GM12892 (cell line): Measurements from ENCODE around the gene DYNLT4.
"Not testable (repeated sequence)": the region's sequence is repeated elsewhere in the genome, so short reads cannot be mapped to it uniquely, and the experiment has no call there.

ENCODE experiments used
- DNase-seq: peaks from one replicate; pipeline ENCODE4 v3.0.0; 2011; ENCODE audit not compliant: insufficient read length
- FAIRE-seq: peaks from 2 replicates; lab custom pipeline; 2011; peaks lifted over from hg19 to GRCh38; lab: Jason Lieb, UNC
- POLR2A ChIP-seq: IDR thresholded peaks from 2 replicates; pipeline ENCODE4 v1.6.1; 2011; ENCODE audit warnings: low read depth, low read length, control low read depth
- POLR2AphosphoS5 ChIP-seq: IDR thresholded peaks from 2 replicates; pipeline ENCODE4 v1.6.1; 2011; ENCODE audit warnings: low read depth, low read length, control low read depth
- TAF1 ChIP-seq: IDR thresholded peaks from 2 replicates; pipeline ENCODE4 v1.6.1; 2011; ENCODE audit warnings: low read depth, mild to moderate bottlenecking, control low read depth, low read length, borderline replicate concordance

DYNLT4 gene

GRCh38 chr1:44803312-44804095, 3.6 kb downstream of the DYNLT4 start:
- FAIRE-seq (no peak), DNase-seq (no peak)
- TF ChIP-seq POLR2AphosphoS5, result no peak
- TF ChIP-seq POLR2A, result no peak
- TF ChIP-seq TAF1, result no peak

- FAIRE-seq (no peak), DNase-seq (no peak)
- TF ChIP-seq TAF1 (no peak), POLR2AphosphoS5 (no peak), POLR2A (no peak)
Observed at GRCh38 chr1:44803062-44803311, 4.2 kb downstream of the DYNLT4 start.

GRCh38 chr1:44802306-44803061, 4.7 kb downstream of the DYNLT4 start:
- FAIRE-seq (no peak), DNase-seq (no peak)
- TF ChIP-seq TAF1, result no peak
- no peak for TF ChIP-seq POLR2A
- no peak for TF ChIP-seq POLR2AphosphoS5

- no peak; the same call in 1 of the 2 replicates for TF ChIP-seq POLR2AphosphoS5
- TF ChIP-seq TAF1, result no peak
- TF ChIP-seq POLR2A, result no peak
- no peak for DNase-seq
- peak; percentile 84 for FAIRE-seq
Observed at GRCh38 chr1:44801491-44802305, 5.5 kb downstream of the DYNLT4 start.

- peak; percentile 95 for DNase-seq
- TF ChIP-seq POLR2A, result peak; percentile 95
- TF ChIP-seq TAF1, result peak; percentile 72; the same call in 1 of the 2 replicates
- peak; percentile 91 for TF ChIP-seq POLR2AphosphoS5
- peak; percentile 99 for FAIRE-seq
Observed at GRCh38 chr1:44799770-44800584, 7.2 kb downstream of the DYNLT4 start, which contains the start of gene PLK3. PLK3 (plus strand) TSS chr1:44800377; CDS start chr1:44800464, 87 bp downstream.

- TF ChIP-seq POLR2AphosphoS5 (no peak), POLR2A (no peak)
- FAIRE-seq, result no peak
- no peak for DNase-seq
Observed at GRCh38 chr1:44798481-44799365, 8.4 kb downstream of the DYNLT4 start.

- not testable (repeated sequence) for FAIRE-seq
Observed at GRCh38 chr1:44797886-44798285, 9.3 kb downstream of the DYNLT4 start.

GRCh38 chr1:44792736-44793502, 14.2 kb downstream of the DYNLT4 start:
- no peak for FAIRE-seq
- TF ChIP-seq POLR2AphosphoS5 (no peak), TAF1 (no peak), POLR2A (no peak)
- no peak for DNase-seq

More at GRCh38 chr1:44797886-44798285, 9.3 kb downstream of the DYNLT4 start:
- not testable (repeated sequence) for DNase-seq

- FAIRE-seq, result no peak
- TF ChIP-seq POLR2AphosphoS5 (no peak), POLR2A (no peak), TAF1 (no peak)
- no peak for DNase-seq
Observed at GRCh38 chr1:44790968-44791801, 16.0 kb downstream of the DYNLT4 start.
